ENCODE results near the gene INPP5K.

Gene INPP5K

DNA sequence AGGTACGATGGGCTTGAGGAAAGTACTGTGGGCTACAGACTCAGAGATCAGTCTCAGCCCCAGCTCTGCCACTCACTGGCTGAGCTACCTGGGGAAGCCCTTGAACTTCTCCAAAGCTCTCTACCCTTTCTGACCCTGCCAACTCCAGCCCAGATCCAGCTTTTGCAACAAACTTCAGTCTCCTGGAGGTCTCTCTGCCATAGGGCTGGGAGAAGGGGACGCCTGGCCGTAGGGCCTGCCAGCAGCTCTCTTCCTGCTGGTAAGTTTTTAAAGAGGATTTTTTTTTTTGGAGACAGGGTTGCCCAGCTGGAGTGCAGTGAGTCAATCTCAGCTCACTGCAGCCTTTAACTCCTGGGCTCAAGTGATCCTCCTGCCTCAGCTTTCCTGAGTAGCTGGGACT is 11.5 kb downstream of the INPP5K start:
- no peak for DNase-seq

DNA sequence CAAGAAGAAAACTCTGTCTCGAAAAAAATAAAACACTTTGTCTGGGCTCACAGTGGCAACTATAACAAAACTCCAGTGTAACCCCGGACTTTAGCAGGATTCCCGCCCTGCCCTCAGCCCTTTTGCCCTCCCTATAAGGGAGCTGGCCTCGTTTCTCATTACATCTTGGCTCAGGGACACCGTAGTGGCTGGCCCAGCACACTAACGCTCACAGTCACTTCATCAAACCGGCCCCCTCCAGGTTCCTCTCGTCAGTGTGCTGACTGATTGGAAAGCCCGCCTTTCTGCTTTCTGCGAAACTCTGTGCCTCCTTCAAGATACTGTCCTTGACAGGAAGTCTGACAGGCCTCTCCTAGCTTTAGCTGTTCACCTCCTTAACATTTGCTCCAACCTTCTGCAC is 12.7 kb downstream of the INPP5K start:
- no peak for DNase-seq

DNA sequence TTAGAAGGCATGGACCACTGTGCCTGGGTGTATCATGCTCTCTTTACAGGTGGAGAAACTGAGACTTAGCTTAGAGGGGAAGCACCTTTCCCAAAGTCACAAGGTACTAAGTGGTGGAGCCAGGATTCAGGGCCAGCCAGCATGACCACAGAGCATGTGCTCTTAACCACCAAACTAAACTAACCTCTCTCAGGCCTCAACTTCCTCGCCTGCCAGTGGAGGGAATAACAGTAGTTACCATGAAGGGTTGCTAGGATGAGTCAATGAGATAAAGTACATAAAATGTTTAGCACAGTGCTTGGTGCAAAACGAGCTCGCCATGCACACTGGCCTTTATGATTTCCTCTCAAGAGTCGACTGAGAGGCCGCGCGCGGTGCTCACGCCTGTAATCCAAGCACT is 17.5 kb downstream of the INPP5K start:
- DNase-seq, result peak; percentile 32

DNA sequence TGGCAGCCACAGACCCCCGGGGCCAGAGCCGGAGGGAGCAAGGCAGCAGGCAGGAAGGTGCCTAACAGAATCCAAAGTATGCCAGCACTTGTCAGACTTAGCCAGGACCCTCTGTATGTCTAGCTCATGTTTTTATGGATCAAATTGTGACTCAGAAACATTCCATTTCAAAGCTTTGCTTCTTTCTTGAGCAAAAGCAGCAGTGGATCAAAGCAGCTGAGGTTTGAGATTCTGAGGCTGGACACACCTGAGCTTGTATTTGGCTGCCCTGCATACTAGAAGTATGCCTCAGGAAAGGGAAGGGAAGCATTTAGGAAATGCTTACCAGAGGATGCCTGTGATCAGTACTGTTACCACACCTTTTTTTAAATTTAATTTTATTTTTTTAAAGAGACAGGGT is 18.2 kb downstream of the INPP5K start:
- no peak for DNase-seq

DNA sequence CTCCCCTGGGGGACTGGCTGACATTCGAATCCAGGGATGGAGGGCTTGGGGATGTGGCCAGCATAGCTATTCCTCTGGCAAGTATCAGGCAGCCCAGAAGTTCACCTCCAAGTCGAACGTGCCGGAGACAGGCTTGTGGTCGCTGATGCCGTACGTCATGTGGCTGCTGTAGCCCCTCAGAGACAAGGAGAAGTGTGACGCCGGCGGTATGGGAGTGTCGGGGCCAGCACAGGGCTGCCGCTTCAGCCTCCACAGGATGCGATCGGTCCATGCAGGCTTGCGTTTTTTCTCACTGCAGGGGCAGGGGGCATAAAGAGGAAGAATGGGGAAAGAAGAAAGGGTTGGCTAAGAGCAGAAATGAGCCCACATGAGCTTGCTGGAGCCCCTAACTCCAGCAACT is 18.6 kb downstream of the INPP5K start:
- no peak for DNase-seq

DNA sequence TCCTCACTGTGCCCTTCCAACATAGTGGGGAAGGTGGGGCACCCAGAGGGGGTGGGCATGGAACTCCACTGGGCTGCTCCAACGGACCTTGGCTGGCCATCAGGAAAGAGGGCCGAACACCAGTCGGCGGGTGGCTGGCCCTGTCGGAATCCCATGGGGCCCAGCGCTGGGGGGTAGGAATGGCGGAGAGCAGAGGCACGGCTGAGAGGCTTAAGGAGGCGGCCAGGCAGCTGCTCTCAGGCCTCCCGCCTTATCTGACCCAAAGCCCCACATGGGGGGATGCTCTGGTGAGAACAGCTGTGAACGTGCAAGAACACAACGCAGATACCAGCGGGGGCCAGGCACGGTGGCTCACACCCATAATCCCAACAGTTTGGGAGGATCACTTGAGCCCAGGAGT is 19.5 kb downstream of the INPP5K start:
- DNase-seq, result no peak

DNA sequence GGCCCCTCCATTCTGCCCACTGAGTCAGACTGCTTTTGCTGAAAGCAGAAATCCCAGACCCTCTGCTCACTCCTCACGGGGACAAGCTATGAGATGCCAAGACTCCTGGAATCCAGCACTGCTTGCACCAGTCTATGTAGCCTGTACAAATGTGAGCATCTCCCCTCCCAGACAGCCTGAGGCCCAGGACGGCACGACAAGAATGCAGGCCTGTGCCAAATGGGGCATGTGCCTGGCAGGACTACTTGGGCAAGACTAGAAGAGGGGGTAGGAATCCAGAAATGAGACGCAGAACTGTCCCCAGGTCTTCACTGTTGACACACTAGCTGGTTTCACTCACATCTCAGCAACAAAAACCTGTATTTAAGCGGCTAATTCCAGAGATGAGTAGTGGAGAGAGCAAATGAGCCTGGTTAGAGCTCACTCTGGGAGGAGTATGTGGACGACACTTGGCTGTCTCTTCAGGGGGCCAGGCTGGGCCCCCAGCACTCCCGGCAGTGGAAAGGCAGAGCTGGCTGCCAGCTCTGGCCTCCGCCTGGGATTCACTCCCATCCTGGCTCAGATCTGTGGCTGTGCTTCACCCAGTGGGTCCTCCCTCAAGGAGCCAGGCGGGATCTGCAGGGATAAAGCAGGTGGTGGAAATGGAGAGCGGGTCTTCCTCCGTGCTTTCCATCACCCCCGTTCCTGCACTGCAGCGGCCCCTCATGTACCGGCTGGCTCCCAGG is 21.0 kb downstream of the INPP5K start:
- peak; percentile 32 for DNase-seq

DNA sequence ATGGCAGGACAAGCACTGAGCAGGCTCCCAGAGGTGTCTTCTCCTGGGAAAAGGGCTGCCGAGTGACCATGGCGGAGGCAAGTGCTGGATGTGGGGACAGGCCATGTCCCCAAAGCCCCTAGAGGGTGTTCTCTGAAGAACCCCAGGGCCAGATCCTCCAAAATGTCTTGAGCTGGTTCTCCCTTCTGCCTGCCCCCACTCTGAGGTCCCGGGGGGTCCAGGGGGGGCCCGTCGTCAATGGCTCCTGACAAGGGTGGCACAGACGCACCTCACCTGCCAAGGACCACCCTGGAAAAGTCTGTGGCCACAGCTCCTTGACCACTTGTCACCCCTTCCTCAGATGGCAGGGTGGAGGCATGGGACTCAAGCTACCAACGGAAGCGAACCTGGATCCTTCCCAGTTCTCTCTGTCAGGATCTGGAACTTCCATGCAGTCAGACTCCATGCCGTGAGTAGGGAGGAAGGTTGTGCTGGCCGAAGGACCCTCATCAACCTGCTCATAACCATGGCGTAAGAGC is 21.6 kb downstream of the INPP5K start:
- no peak for DNase-seq

DNA sequence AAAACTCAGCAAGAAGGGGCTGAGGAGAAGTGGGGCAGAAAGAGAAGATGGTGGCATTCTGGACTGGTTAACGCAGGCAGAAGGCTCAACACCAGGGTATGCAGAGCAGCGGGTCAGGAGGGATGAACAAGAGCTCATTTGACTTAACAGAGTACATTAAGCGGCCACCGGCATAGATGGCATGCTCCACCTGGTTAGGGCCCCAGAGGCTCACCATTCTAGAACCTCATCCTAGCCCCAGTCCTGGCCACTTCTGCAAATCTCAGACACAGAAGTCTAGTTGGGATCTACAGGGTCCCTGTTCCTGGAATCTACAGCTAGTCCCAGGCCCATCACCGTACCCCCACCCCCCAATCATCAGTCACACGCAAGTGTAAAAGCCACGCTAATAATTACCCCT is 22.2 kb downstream of the INPP5K start:
- no peak for DNase-seq

DNA sequence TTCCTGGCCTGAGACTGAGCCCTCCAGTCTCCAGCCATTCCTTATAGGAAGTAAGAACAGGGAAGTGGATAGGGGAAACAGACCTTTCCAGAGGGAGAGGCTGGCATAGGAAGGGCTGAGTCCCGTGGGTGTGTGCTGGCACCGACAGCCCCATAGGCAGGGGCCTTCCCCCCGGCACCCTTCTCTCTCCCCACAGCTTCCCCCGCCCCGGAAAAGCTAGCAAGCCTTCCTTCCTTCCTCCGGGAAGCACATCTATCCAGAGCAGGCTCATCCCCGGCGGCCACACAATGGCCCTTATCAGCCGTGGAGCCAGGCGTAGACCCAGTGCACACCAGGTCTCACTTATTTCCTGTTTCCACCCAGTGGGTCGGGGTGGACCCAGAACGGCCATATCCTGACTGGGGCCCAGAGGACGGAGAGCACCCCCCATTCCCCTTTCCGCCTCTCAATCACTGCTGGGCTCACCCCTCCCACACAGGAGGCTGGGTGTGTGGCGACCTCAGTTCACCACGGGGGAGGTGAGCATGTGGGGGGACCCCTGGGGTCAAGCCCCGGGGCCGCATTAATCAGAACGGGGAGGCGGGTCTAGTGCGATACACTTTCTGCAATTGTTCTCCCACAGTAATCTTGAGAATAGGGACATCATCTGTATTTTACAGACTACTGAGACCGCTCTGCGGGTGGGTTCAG is 23.0 kb downstream of the INPP5K start:
- DNase-seq, result no peak

DNA sequence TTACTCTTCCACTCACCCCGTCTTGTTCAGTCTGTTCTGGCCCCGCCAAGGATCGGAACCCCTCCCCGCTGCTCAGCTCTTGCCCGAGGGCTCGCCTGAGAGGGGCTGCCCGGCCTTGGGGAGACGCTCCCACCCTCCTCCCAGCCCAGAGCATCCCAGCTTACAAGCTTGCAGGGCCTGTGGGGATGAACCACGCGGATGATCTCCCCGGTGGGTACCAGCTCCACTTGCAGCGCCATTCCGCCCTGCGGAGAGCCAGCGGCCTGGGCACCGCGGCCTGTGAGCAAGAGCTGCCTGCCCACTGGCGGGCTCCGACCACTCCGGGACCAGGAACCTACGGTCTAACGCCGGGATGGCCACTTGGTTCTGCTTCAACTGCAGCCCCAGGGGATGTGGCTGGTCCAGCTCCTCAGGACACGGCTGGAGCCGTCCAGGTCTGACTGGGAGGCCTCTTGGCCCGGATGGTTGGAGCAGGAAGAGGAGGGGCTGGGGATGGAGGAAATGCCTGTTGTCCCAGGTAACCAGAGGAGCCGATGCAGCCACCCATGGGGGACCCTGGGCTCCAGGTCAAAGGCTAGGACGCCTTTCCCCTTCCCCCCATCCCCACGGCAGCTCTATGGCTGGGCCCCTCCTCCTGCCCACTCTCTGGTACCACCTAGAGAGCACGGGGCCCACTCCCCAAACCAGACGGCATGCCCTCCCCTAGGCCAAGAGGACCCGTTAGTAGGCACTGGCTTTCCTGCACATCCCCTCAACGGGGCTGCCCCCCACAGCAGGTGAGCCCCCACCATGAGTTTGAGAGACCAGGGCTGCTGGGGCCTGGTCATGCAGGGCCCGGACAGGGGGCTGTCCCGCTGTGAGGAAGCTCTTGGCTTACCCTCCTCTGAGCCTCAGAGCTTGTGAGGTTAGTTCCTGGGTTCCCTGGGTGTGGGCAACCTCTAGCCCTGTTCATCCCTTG is 23.9 kb downstream of the INPP5K start, which contains the start of gene MYO1C:
Gene MYO1C, minus strand, starts transcription at position 438 of the 958 bp plus-strand sequence. Its CDS starts 199 bp downstream, at position 239.
- DNase-seq, result no peak

DNA sequence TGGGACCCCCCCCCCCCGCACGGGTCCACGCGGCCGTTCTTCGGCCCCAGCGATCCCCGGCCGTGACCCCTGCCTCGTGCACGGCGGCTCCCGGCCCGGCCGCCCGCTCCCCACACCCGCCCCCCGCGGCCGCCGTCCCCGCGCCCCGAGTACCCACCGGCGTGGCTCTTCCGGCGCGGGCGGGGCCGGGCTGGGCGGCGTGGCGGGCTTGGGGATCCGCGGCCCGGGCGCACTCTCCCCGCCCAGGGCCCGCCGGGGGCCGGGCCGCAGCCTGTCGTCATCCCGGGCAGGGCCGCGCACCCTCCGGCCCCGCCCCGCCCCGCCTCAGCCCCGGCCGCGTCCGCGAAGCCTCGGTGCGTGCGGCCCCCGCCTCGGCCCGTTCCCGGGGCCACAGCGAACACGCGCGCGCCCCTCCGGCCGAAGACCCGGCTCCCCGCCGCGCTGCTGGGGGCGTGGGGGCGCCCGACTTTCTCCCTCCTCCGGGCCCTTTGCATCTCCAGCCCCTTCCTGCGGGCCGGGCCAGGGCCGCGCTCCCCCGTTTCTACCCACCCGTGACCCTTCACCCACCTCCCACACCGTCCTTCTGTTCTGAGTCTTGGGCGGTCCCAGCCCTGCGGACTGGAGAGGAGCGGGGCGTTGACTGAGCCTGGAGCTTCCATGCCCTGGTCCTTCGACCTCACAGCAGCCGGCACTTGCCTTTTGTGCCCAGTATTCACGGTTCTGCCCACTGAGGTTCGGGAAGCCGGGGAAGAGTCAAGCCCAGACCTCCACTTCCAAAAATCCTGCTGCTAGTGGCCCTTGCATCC is 24.8 kb downstream of the INPP5K start:
- DNase-seq, result peak; percentile 61

DNA sequence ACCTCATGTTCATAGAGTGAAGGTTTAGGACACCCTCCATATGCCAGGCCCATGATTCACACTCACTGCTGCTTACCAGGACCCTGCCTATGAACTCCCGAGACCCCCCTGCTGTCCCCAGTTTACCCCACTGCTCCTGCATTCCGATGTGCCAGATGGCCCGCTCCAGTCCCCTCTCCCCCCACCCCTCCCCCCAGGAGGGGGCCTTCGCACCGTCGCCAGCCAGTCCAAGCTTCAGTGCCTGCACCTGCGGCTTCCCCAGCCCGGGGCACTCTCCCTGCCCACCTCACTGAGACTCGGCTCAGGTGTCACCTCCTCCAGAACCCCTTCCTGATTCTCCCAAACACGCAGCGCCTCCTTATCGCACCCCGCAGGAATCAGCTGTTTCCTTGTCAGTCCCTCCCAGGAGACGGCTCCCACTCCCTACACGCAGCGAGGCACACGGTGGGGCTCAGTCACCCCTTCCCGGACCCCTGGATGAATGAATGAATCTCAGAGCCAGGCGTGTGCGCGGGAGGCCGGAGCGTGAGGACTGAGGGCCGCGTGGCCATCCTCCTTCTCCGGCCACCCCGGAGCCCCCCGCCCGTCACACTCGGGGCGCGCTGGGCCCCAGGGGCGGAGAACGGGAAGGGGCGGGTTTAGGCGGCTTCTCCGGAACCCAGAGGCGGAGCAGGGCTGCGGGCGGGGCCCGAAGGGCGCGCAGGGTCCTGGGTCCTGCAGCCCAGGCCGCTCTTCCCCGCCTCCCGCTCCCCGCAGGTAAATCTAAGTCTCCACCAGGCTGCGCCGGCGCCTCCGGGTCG is 25.6 kb downstream of the INPP5K start:
- peak; percentile 64 for DNase-seq

DNA sequence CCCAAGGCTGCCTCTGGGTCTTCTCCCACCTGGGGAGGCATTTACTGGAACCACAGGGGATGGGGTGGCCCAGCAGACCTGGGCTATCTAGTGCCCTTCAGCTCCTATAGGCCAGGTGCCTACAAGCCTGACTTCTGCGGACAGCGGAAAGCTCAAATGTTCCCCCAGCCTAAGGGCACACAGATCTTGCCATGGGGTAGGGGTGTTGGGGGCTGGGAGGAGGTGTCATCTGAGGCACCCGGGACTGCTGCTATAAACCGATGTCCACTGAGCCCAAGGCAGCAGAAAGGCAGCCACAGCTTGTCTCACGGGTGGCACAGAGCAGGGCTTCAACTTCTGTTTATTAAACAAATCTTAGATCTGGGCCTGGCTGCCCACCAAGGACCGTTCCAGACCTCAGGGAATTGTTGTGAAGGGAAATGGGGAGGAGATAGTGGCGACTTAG is 27.6 kb downstream of the INPP5K start:
- DNase-seq, result peak; percentile 14

DNA sequence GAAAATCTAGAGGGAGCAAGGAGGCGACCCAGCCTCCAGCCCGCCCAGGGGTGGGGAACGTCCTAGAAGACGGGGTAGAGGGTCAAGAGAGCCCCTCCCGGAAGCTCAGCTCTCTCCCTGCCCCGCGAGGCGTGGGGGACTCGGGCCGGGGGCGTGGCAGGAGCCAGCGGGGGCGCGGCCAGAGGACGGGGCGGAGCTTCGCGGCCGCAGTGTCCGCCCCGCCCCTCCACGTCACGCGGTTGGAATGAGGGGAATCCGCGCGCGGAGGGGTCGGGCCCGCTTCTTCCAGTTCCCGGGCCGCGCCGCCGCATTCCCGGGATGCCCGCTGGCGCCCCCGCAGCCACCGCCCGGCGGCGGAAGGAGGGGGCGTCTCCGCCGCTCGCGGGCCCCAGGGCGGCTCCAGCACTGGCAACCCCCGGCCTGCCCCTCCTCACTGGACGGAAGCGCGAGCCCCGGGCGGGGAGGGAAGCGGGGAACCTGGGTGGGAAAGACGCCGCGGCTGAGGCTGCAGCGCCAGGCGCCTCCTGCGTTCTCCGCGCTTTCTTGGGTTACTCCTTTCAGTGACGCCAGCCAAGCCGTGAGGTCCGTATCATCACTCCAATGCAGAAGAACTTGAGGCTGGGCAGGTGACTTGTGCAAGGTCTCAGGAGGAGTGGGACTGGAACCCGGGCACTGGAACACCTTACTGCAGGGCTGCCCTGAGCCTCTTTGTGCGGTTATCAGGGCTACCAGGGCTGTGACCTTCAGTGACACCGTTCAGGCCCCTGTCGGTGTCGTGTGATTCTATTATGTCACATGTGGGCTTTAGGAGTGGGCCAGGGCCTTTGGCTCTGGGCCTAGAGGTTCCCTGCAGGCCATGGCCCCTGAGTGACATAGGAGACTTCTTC is 28.2 kb downstream of the INPP5K start:
- peak; percentile 93 for DNase-seq

DNA sequence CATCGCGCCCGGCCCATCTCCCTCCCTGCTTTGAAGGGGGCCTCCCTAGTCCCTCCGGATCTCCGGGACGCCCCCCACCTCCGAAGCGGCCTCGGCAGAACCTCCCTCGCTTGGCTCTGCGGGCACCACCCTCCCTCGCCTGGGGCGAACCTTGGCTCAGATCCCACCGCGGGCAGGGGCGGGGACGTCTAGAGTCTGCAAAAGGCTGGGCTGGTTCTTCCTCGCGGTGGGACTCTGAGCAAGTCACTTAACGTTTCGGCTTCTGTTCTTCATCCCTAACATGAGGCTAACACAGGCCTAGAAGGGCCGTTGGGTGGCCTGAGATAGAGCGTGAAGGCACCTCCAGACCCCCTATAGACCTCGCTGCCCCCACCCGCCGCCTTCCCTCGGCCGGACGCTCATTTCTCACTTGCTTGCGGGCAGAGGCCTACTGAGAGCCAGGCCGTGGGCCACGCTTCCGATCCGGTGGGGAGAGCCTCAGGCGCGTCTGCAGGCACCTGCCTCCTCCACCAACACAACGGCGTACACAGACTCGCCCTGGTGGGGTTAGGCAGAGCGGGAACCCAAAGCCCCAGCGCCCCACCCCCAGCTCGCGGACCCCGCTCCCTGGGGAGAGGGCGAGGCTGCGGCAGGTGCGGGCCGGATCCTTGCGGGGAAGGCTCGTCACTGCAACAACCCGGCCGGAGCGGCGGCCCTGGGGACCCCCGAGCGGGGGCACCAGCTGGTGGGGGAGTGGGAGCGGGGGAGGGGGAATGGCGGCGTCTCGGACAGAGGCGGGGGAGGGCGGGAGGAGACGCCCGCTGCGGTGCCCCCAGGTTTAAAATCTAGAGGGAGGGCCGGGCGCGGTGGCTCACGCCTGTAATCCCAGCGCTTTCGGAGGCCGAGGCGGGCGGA is 29.4 kb downstream of the INPP5K start:
- peak; percentile 80 for DNase-seq

DNA sequence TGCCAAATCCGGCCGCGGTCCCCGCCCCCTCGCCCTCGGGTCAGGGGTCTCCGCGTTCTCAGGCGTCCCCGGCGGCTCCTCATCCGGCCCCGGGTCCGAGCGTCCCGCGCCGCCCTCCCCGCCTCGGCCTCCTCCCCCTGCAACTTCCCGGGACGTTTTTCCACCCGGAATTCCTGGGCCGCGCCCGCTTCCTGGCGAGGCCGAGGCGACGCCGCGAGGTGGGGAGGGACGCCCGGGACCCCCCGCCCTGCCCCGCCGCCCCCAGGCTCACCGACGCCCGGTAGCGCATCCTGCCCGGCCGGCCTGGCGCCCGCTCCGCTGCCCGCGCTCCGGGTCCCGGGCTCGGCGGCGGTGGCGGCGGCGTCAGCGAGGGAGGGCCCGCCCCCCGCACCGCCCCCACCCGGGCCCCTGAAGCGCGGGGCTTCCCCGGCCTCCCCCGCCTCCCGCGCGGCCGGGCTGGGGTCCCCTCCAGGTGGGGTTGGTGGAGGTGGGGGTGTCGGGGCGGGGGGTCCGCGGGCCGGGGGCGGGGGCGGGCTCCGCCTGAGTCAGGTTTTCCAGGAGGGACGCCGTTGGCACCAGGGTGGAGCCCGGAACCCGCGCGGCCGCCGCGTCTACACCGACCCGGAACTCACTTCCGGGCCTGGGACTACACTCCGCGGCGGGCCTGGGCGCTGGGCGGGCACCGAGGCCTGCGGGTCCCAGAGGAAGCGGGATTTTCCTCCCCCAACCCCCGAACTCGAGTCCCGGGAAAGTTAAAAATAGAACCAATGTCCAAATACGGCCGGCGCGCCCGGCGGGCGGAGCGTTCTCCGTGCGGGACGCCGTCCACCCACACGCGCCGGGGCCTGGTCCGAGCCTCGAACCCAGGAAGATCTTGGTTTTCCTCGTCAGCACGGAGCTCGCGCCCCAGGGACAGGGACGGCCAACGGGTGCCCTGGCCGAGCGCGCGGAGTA is 30.7 kb downstream of the INPP5K start:
- peak; percentile 73 for DNase-seq

All from EL (cell line).